Measurements from ENCODE around the gene CTBP2. TPM values are rescaled to one million over a fixed set of nuclear protein-coding genes. Genes with fewer than 3 reads are reported as not detected.

CTBP2 gene
- total RNA-seq, 2 experiments from 2014 or later = 0.19 to 0.42 TPM

DNA sequence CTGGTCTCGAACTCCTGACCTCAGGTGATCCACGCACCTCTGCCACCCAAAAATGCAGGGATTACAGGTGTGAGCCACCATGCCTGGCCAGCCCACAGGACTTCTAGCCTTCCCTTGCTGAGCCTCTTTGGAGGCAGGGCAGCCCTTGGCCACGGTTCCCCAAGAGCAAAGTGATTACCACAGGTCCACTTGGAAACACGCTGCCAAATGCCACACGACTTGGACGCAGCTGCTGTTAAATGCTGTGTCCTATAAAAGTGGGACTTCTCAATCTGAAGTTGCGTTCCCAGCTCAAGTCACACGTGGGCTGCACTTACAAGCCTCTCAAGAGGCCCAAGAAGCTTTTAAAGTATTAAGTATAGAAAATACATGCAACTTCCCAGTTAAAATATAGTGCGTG, 30.1 kb downstream of the CTBP2 start:
- CTCF ChIA-PET = interaction anchor here (0.6 kb wide), 1 partner anchor 1504 kb away, joined by 3 read pairs; no protein-coding TSS in a partner anchor
- no peak overlapping the region for H3K27ac Mint-ChIP-seq
- H3K4me3 Mint-ChIP-seq = no peak overlapping the region
- no peaks in the 10 kb centered on the region for H3K4me1 Mint-ChIP-seq (ENCODE audit: low read depth)
- intact Hi-C loops (cut with micrococcal nuclease) = no loop called here
- peaks cover 1% of the 10 kb centered on the region for H3K9me3 Mint-ChIP-seq
- H3K27me3 Mint-ChIP-seq (ENCODE audit: low read depth) = no peaks in the 10 kb centered on the region
- no peak for DNase-seq
- no peaks in the 10 kb centered on the region for H3K36me3 Mint-ChIP-seq (ENCODE audit: low read depth)

DNA sequence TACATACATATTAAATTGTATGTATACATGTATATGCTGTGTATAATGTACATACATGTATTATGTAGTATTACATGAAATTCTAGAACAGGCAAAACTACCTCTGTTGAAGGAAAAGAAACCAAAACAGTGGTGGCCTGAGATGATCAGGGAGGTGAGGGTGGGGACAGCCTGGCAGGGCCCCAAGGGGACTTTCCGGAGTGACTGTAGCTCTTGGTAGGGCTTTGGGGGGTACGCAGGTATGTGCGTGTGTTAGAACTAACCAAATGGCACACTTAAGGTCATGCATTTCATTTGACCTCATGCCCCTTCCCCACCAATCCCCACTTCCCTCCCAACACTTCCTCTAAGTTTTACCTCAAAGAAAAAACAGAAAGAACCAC, 31.3 kb downstream of the CTBP2 start:
- CTCF ChIA-PET = no interaction called here
- no peak overlapping the region for H3K4me3 Mint-ChIP-seq
- no peak for DNase-seq
- no peaks in the 10 kb centered on the region for H3K27me3 Mint-ChIP-seq (ENCODE audit: low read depth)
- peaks cover 1% of the 10 kb centered on the region for H3K9me3 Mint-ChIP-seq
- H3K36me3 Mint-ChIP-seq (ENCODE audit: low read depth) = no peaks in the 10 kb centered on the region
- no peak overlapping the region for H3K27ac Mint-ChIP-seq
- no peaks in the 10 kb centered on the region for H3K4me1 Mint-ChIP-seq (ENCODE audit: low read depth)
- intact Hi-C loops (cut with micrococcal nuclease) = loop anchor here (1.0 kb wide), 1 partner anchor 20 kb away; no protein-coding TSS in a partner anchor

DNA sequence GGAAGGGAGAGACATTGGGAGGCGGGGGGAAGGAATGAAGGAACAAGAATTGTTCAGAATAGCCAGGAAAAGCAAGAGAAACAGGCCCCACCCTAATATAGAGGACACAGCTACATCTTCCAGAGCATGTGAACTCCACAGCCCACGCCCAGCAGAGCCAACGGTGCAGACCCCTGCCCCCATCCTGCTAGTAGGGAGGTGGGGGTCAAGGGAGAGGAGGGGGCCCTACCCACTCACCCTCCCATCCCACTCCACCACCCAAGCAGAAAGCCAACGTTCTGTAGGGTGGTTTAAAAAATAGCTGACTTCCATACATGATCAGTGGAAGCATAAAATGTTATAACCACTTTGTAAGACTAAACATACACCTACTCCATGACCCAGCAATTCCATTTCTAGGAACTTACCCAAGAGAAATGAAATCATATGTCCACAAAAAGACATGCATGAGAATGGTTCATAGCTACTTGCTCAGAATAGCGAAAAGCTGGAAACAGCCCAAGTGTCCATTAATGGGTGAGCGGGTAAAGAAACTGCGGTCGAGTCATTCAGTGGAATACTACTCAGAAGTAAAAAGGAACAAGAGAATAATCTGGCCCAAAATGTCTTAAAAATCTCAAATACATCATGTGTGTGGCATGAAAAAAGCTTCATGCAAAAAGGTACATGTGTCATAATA, 31.8 kb downstream of the CTBP2 start:
- no peak overlapping the region for H3K4me3 Mint-ChIP-seq
- H3K4me1 Mint-ChIP-seq (ENCODE audit: low read depth) = no peaks in the 10 kb centered on the region
- no peaks in the 10 kb centered on the region for H3K27me3 Mint-ChIP-seq (ENCODE audit: low read depth)
- H3K27ac Mint-ChIP-seq = no peak overlapping the region
- peaks cover 1% of the 10 kb centered on the region for H3K9me3 Mint-ChIP-seq
- no peak for DNase-seq
- no peaks in the 10 kb centered on the region for H3K36me3 Mint-ChIP-seq (ENCODE audit: low read depth)
- CTCF ChIA-PET = interaction anchor here (0.6 kb wide), 1 partner anchor 101 kb away, joined by 3 read pairs; no protein-coding TSS in a partner anchor
- intact Hi-C loops (cut with micrococcal nuclease) = loop anchor here (1.0 kb wide), 1 partner anchor 21 kb away; no protein-coding TSS in a partner anchor

DNA sequence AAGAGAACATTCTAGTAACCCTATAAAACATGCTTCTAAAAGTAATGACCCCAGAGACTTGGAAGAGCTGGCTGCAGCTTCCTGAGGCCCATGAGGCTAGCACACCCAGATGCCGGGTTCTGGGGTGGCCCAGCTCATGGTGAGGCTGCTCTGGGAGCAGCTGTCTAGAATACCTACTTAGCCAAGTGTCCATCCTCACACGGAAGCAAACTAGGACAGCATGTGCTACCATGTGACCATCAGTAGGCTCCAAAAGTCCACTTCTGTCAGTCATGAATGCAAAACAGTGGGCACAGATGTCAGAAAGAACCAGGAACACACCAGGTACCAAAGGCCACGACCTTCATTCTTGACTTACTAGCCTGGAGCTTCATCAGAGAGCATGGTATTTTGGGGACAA, 32.4 kb downstream of the CTBP2 start:
- no peak overlapping the region for H3K27ac Mint-ChIP-seq
- H3K36me3 Mint-ChIP-seq (ENCODE audit: low read depth) = no peaks in the 10 kb centered on the region
- H3K9me3 Mint-ChIP-seq = peaks cover 1% of the 10 kb centered on the region
- H3K4me1 Mint-ChIP-seq (ENCODE audit: low read depth) = no peaks in the 10 kb centered on the region
- intact Hi-C loops (cut with micrococcal nuclease) = no loop called here
- H3K27me3 Mint-ChIP-seq (ENCODE audit: low read depth) = no peaks in the 10 kb centered on the region
- H3K4me3 Mint-ChIP-seq = no peak overlapping the region
- CTCF ChIA-PET = interaction anchor here (0.6 kb wide), 1 partner anchor 100 kb away, joined by 3 read pairs; no protein-coding TSS in a partner anchor
- no peak for DNase-seq

DNA sequence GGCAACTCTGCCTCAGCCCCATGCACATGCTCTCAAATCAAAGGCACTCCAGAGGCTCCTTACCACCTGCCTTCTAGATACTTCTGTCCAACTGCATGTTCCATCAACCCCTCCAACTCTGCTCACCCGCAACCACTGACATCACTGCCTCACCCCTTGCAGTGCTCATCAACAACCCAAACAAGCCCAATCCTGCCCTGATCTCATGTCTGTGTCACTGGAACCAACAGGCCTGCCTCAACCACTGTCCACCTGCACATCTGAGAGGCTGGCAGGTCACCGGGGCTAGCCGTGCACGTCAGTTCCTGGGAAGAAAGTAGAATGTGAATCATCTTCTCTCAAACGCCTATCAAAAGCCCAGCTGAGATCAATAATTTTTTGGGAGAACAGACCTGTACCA, 33.3 kb downstream of the CTBP2 start:
- H3K9me3 Mint-ChIP-seq = peaks cover 1% of the 10 kb centered on the region
- no peaks in the 10 kb centered on the region for H3K36me3 Mint-ChIP-seq (ENCODE audit: low read depth)
- H3K27me3 Mint-ChIP-seq (ENCODE audit: low read depth) = no peaks in the 10 kb centered on the region
- no peak for DNase-seq
- CTCF ChIA-PET = no interaction called here
- no peak overlapping the region for H3K27ac Mint-ChIP-seq
- no peak overlapping the region for H3K4me3 Mint-ChIP-seq
- intact Hi-C loops (cut with micrococcal nuclease) = no loop called here
- no peaks in the 10 kb centered on the region for H3K4me1 Mint-ChIP-seq (ENCODE audit: low read depth)

DNA sequence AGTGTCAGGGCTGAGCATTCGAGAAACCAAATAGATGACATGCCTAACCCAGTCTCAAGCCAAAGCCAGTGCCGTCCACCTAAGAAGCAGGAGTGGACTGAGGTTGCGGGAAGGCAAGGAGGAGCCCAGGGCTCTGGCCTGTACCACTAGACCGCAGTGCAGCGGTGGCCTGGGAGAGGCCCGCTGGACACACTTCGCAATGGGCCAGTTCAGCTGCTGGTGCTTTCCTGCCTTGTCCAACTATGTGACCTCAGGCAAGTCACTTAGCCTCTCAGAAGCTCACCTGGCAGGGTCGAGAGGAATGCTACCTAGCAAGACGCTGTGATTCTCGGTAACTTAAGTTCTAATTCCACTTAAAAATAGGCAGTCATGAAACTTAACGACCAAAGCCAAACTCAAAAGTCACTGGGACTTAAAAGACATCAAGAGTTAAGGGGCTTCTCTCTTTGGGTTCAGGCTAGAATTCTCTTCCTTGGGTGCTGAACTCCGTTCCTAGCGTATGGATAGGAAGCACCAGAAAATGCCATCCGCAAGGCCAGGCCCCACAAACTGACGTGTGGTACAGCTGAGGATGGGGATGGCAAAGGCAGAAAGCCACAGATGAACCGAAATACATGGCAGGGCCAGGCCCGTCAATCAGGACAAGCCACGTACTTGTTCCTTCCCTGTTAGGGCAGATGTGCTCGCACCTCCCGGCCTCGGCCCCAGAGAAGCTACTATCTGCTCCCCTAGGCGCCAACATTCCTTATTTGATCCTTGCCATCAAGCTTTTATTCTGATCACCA, 34.2 kb downstream of the CTBP2 start:
- H3K9me3 Mint-ChIP-seq = peaks cover 1% of the 10 kb centered on the region
- no peak overlapping the region for H3K4me3 Mint-ChIP-seq
- no peaks in the 10 kb centered on the region for H3K36me3 Mint-ChIP-seq (ENCODE audit: low read depth)
- no peaks in the 10 kb centered on the region for H3K27me3 Mint-ChIP-seq (ENCODE audit: low read depth)
- intact Hi-C loops (cut with micrococcal nuclease) = no loop called here
- CTCF ChIA-PET = no interaction called here
- no peak for DNase-seq
- no peak overlapping the region for H3K27ac Mint-ChIP-seq
- no peaks in the 10 kb centered on the region for H3K4me1 Mint-ChIP-seq (ENCODE audit: low read depth)

DNA sequence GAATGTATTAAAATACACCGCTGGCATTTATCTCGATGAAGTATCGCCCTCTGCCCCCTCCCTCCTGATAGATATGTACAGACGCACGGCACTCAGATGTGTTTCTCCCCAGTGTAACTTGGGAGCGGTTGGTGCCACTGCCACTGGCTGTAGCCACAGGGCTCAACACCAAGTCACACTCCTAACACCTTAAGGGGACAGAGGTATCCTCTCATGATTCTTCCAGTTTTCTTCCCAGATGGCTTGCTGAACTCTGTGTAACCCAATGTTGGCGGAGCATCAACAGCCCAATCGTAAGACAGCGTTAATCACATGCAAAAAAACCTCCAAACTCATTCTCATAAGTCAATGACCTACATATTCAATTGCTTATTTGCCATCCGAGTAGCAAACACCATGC, 35.5 kb downstream of the CTBP2 start:
- Mint-ChIP-seq H3K27me3 (ENCODE audit: low read depth) (peaks cover 2% of the 10 kb centered on the region), H3K36me3 (ENCODE audit: low read depth) (no peaks in the 10 kb centered on the region), H3K4me3 (no peak overlapping the region), H3K9me3 (no peaks in the 10 kb centered on the region), H3K27ac (no peak overlapping the region), H3K4me1 (ENCODE audit: low read depth) (no peaks in the 10 kb centered on the region)
- intact Hi-C loops (cut with micrococcal nuclease) = no loop called here
- CTCF ChIA-PET = no interaction called here
- no peak for DNase-seq

DNA sequence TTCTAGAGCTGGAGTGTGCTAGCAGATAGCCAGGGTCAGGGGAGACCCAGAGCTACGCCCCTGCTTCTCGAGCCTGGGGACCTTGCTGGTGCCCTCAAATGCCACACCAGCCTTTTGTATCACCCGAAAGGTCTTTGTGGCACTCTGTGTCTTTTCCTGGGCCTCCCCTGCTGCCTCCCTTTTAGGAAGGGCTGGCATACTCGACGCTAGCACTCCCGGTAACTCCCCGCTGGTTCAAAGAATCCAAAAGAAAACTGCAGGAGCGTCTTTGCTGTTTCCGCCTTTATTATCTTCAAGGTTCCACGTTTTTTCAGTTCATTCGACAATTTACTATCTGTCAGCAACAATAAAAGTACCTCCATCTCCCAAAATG, 36.3 kb downstream of the CTBP2 start:
- peaks cover 2% of the 10 kb centered on the region for H3K27me3 Mint-ChIP-seq (ENCODE audit: low read depth)
- DNase-seq = no peak
- H3K4me3 Mint-ChIP-seq = no peak overlapping the region
- CTCF ChIA-PET = no interaction called here
- H3K4me1 Mint-ChIP-seq (ENCODE audit: low read depth) = no peaks in the 10 kb centered on the region
- no peaks in the 10 kb centered on the region for H3K9me3 Mint-ChIP-seq
- intact Hi-C loops (cut with micrococcal nuclease) = no loop called here
- no peaks in the 10 kb centered on the region for H3K36me3 Mint-ChIP-seq (ENCODE audit: low read depth)
- no peak overlapping the region for H3K27ac Mint-ChIP-seq

DNA sequence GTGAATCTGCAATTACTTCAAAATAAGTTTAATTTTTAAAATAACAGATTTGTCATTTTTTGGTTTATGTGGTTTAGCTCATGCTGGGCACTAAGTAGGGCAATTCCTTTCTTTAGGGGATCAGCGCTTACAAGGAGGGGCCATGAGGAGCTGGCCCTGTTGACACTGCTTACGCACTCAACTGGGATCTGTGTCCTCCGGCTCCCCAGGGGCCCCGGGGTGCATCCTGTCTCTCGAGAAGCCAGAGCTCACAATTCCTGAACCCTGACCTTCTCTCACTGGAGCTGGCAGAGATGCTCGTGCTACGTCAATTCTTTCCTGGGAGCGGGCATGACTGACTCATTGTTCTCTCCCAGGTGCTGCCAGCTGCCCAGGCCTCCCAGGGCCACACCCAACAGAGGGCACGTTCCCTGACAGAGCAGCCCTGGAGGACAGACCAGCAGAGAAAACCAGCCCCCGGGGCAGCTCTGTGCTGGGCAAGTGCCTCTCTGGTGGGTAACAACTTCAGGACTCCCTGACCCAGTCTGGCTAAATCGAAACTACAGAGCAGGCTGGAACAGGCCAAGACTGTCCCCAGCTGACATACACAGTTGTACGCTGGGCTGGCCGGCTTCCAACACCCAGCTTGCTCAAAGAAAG, 36.8 kb downstream of the CTBP2 start:
- CTCF ChIA-PET = no interaction called here
- Mint-ChIP-seq H3K9me3 (no peaks in the 10 kb centered on the region), H3K36me3 (ENCODE audit: low read depth) (no peaks in the 10 kb centered on the region), H3K27ac (no peak overlapping the region), H3K4me1 (ENCODE audit: low read depth) (no peaks in the 10 kb centered on the region), H3K27me3 (ENCODE audit: low read depth) (peaks cover 2% of the 10 kb centered on the region), H3K4me3 (no peak overlapping the region)
- intact Hi-C loops (cut with micrococcal nuclease) = no loop called here
- no peak for DNase-seq

DNA sequence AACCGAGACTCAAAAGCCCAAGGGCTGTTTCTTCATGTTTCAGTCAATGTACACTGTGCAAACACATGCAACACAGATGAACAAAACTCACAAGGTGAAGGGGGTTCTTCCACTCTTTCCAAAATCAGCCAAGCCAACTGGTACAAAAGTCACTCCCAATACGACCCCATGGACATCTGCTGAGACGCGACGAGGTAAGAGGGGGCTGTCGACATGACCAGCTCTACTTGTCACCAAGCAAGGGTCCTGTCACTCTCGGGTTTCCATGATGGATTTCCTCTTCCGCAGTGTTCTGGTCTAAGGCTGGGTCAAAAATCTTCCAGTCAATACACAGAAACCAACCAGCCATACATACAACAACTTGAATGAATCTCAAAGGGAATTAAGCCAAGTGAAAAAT, 37.8 kb downstream of the CTBP2 start:
- H3K27ac Mint-ChIP-seq = no peak overlapping the region
- H3K27me3 Mint-ChIP-seq (ENCODE audit: low read depth) = peaks cover 2% of the 10 kb centered on the region
- H3K36me3 Mint-ChIP-seq (ENCODE audit: low read depth) = no peaks in the 10 kb centered on the region
- no peak overlapping the region for H3K4me3 Mint-ChIP-seq
- no peak for DNase-seq
- intact Hi-C loops (cut with micrococcal nuclease) = no loop called here
- CTCF ChIA-PET = no interaction called here
- H3K4me1 Mint-ChIP-seq (ENCODE audit: low read depth) = no peaks in the 10 kb centered on the region
- H3K9me3 Mint-ChIP-seq = no peaks in the 10 kb centered on the region

DNA sequence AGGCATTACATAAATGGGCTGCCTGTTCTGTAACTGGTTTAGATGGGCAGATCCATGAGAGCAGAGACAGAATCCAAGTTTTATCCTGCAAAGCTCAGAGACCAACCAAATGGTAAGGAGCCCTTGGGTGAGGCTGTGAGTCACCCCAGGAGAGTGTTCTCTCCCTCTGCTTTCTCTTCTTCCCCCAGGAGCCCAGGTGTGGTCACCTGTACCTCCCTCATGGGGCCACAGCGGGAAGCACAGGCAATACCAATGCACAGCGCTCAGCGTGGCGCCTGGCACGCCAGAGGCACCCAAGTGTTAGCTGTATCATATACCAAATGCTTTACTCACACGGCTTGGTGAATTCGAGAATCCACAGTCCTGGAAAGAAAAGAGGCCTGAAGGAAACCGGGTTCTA, 39.4 kb downstream of the CTBP2 start:
- Mint-ChIP-seq H3K27me3 (ENCODE audit: low read depth) (peaks cover 2% of the 10 kb centered on the region), H3K4me3 (no peak overlapping the region), H3K36me3 (ENCODE audit: low read depth) (no peaks in the 10 kb centered on the region), H3K27ac (no peak overlapping the region), H3K9me3 (no peaks in the 10 kb centered on the region), H3K4me1 (ENCODE audit: low read depth) (no peaks in the 10 kb centered on the region)
- CTCF ChIA-PET = no interaction called here
- no peak for DNase-seq
- intact Hi-C loops (cut with micrococcal nuclease) = no loop called here

DNA sequence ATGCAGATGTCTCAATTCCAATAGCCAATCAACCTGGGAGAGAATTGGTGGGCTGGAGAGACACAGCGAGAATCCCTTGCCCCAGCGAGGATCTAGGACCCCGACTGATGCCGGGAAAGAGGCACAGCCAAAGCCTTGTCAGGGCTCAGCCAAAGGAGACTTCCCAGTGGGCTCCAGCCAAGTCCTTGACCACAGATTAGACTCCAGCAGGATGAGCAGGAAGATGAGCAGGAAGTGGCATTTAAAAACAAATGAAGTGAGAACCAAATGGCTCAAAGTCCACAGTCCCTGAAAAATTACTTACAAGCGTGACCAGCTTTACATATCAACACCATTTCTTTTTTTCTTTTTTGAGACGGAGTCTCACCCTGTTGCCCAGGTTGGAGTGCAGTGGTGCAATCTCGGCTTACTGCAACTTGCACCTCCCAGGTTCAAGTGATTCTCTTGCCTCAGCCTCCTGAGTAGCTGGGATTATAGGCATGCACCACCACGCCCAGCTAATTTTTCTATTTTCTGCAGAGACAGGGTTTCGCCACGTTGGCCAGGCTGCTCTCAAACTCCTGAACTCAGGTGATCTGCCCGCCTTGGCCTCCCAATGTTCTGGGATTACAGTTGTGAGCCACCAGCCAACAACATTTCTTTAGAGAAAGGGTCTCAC, 40.2 kb downstream of the CTBP2 start:
- Mint-ChIP-seq H3K4me3 (no peak overlapping the region), H3K27me3 (ENCODE audit: low read depth) (peaks cover 2% of the 10 kb centered on the region), H3K27ac (no peak overlapping the region), H3K4me1 (ENCODE audit: low read depth) (no peaks in the 10 kb centered on the region), H3K9me3 (no peaks in the 10 kb centered on the region), H3K36me3 (ENCODE audit: low read depth) (no peaks in the 10 kb centered on the region)
- CTCF ChIA-PET = no interaction called here
- no peak for DNase-seq
- intact Hi-C loops (cut with micrococcal nuclease) = no loop called here

Measured in activated naive CD4-positive, alpha-beta T cell treated with anti-CD3 and anti-CD28 coated beads for 36 hours (primary cell).